Common myeloid progenitor, CD34-positive (primary cell): ENCODE data around the gene SH3GLB1.

Experiments used
- CTCF ChIA-PET: fragments of 350-600 bp; sonication (Branson Sonifier 250); formaldehyde crosslinking; loops from one replicate; lab custom pipeline; 2021; ENCODE audit warnings: antibody characterized with exemption; lab: Charles Lee
- POLR2A ChIA-PET: fragments of 350-600 bp; sonication (Branson Sonifier 250); formaldehyde crosslinking; loops from one replicate; lab custom pipeline; 2021; ENCODE audit warnings: antibody characterized with exemption; lab: Charles Lee
- DNase-seq, 3 donors: peaks; one replicate each; pipeline versions ENCODE4 v3.0.0 to v3.0.0-alpha.2; 2013
- H3K27ac ChIP-seq, 2 experiments: 1 replicate in 1 of 2; 2 replicates in 1 of 2; pipeline ENCODE4 v1.7.0; 2013; ENCODE audit warnings: inconsistent platforms in 2 of 2, low read length in 2 of 2, mild to moderate bottlenecking in 2 of 2, low read depth in 1 of 2, moderate library complexity in 1 of 2; ENCODE audit not compliant: severe bottlenecking in 2 of 2, insufficient read depth in 1 of 2, poor library complexity in 1 of 2
- H3K27me3 ChIP-seq, 5 experiments: replicated peaks in 2 of 5; 1 replicate in 3 of 5; 2 replicates in 2 of 5; pipeline versions ENCODE4 v1.6.1 to v1.7.0; 2013; ENCODE audit warnings: low read length in 4 of 5, mild to moderate bottlenecking in 2 of 5, moderate library complexity in 2 of 5, inconsistent platforms in 1 of 5; ENCODE audit not compliant: insufficient read depth in 5 of 5, control insufficient read depth in 4 of 5
- H3K36me3 ChIP-seq, 4 experiments: 1 replicate in 2 of 4; 2 replicates in 2 of 4; pipeline versions ENCODE4 v1.6.1 to v1.7.0; 2013; ENCODE audit warnings: low read length in 3 of 4, control low read depth in 1 of 4, mild to moderate bottlenecking in 1 of 4; ENCODE audit not compliant: control insufficient read depth in 4 of 4, insufficient read depth in 4 of 4
- H3K4me1 ChIP-seq, 4 experiments: 1 replicate in 3 of 4; 2 replicates in 1 of 4; pipeline versions ENCODE4 v1.6.1 to v1.7.1; 2013; ENCODE audit warnings: low read length in 3 of 4, mild to moderate bottlenecking in 3 of 4, control low read depth in 1 of 4, inconsistent platforms in 1 of 4, moderate library complexity in 1 of 4; ENCODE audit not compliant: control insufficient read depth in 4 of 4, insufficient read depth in 4 of 4; ENCODE audit errors: control extremely low read depth in 1 of 4
- H3K4me3 ChIP-seq, 7 experiments: 1 replicate in 4 of 7; 2 replicates in 3 of 7; pipeline versions ENCODE4 v1.5.1 to v1.7.0; 2013; ENCODE audit warnings: mild to moderate bottlenecking in 7 of 7, low read length in 6 of 7, moderate library complexity in 6 of 7, inconsistent platforms in 2 of 7, low read depth in 2 of 7, control low read depth in 1 of 7; ENCODE audit not compliant: insufficient read depth in 4 of 7, control insufficient read depth in 1 of 7; ENCODE audit errors: extremely low read depth in 1 of 7
- H3K9me3 ChIP-seq, 5 experiments: 1 replicate in 4 of 5; 2 replicates in 1 of 5; pipeline versions ENCODE4 v1.6.1 to v1.7.1; 2013; ENCODE audit warnings: low read length in 4 of 5, mild to moderate bottlenecking in 2 of 5, inconsistent platforms in 1 of 5, low read depth in 1 of 5, moderate library complexity in 1 of 5; ENCODE audit not compliant: control insufficient read depth in 4 of 5, insufficient read depth in 2 of 5; ENCODE audit errors: control extremely low read depth in 1 of 5
- WGBS: methylation state at CpG from one replicate; pipeline ENCODE4 v1.1.5; 2013; ENCODE audit not compliant: insufficient coverage; 5-methylcytosine and 5-hydroxymethylcytosine counted together

Gene SH3GLB1

GRCh38 chr1:86718786-86719185 lies 14.4 kb downstream of the SH3GLB1 start:
- ChIA-PET CTCF (interaction anchor here (1.3 to 13.1 kb wide), 3 partner anchors 11 to 21 kb away, joined by 3 to 123 read pairs (median 5); partner anchors contain the start of gene SH3GLB1), POLR2A (no interaction called here)
- WGBS, result no CpG with 5 or more reads among the region's 2 CpGs
- H3K27me3 ChIP-seq, result no peaks in the 10 kb centered on the region
- no peaks in the 10 kb centered on the region for H3K9me3 ChIP-seq
- DNase-seq, result no peak
- H3K4me1 ChIP-seq, result peaks cover 0 to 6% (median 3%) of the 10 kb centered on the region in 4 experiments
- H3K27ac ChIP-seq, result no peak overlapping the region
- H3K36me3 ChIP-seq, result peaks cover 12 to 43% (median 26%) of the 10 kb centered on the region in 4 experiments
- no peak overlapping the region for H3K4me3 ChIP-seq

- CTCF ChIA-PET, result interaction anchor here (1.6 kb wide), 1 partner anchor 8 kb away, joined by 6 read pairs; no protein-coding TSS in a partner anchor
- Histone ChIP-seq H3K27me3 (no peaks in the 10 kb centered on the region), H3K27ac (peak overlapping the region in 1 of 2 experiments; percentile 6), H3K36me3 (peaks cover 14 to 58% (median 32%) of the 10 kb centered on the region in 4 experiments), H3K9me3 (no peaks in the 10 kb centered on the region), H3K4me1 (peaks cover 0 to 2% (median under 1%) of the 10 kb centered on the region in 4 experiments), H3K4me3 (no peak overlapping the region)
- POLR2A ChIA-PET, result no interaction called here
- WGBS, result 100% methylated on average over 1 of the region's 1 CpG
- no peak for DNase-seq
Measured at GRCh38 chr1:86731416-86731815, 27.0 kb downstream of the SH3GLB1 start.

- Histone ChIP-seq H3K9me3 (no peaks in the 10 kb centered on the region), H3K27ac (peak overlapping the region in 1 of 2 experiments; percentile 43), H3K27me3 (no peaks in the 10 kb centered on the region), H3K4me1 (no peaks in the 10 kb centered on the region), H3K36me3 (peaks cover 17 to 67% (median 42%) of the 10 kb centered on the region in 4 experiments), H3K4me3 (no peak overlapping the region)
- ChIA-PET POLR2A (no interaction called here), CTCF (interaction anchor here (1.4 kb wide), 1 partner anchor 29 kb away, joined by 5 read pairs; the partner anchor contains the start of gene SH3GLB1)
- WGBS, result no CpG with 5 or more reads among the region's 2 CpGs
- DNase-seq, result no peak
Measured at GRCh38 chr1:86733340-86733739, 29.0 kb downstream of the SH3GLB1 start.

- 28% methylated on average over 3 of the region's 3 CpGs for WGBS
- peaks cover 3 to 13% (median 8%) of the 10 kb centered on the region in 4 experiments for H3K4me1 ChIP-seq
- ChIA-PET CTCF (interaction anchor here (0.6 to 1.5 kb wide), 8 partner anchors 9 to 252 kb away, joined by 3 to 9 read pairs (median 4); partner anchors contain the start of gene SH3GLB1), POLR2A (interaction anchor here (0.9 to 1.3 kb wide), 3 partner anchors 10 to 38 kb away, joined by 3 to 7 read pairs (median 3); partner anchors contain the start of gene SH3GLB1)
- peak overlapping the region in 3 of 7 experiments; percentile 13 to 51 (median 51) for H3K4me3 ChIP-seq
- no peaks in the 10 kb centered on the region for H3K9me3 ChIP-seq
- no peak overlapping the region for H3K27ac ChIP-seq
- H3K36me3 ChIP-seq, result peaks cover 27 to 66% (median 49%) of the 10 kb centered on the region in 4 experiments
- peak; percentile 21 to 79 (median 74) for DNase-seq
- H3K27me3 ChIP-seq, result no peaks in the 10 kb centered on the region
Measured at GRCh38 chr1:86739648-86740509, 35.5 kb downstream of the SH3GLB1 start.

GRCh38 chr1:86741947-86742572 lies 37.7 kb downstream of the SH3GLB1 start:
- Histone ChIP-seq H3K27me3 (no peaks in the 10 kb centered on the region), H3K4me3 (no peak overlapping the region), H3K4me1 (peaks cover 3 to 13% (median 8%) of the 10 kb centered on the region in 4 experiments), H3K27ac (no peak overlapping the region), H3K36me3 (peaks cover 19 to 54% (median 37%) of the 10 kb centered on the region in 4 experiments), H3K9me3 (no peaks in the 10 kb centered on the region)
- 67% methylated on average over 2 of the region's 6 CpGs for WGBS
- ChIA-PET CTCF (interaction anchor here (1.0 to 2.2 kb wide), 4 partner anchors 14 to 38 kb away, joined by 3 to 11 read pairs (median 4); partner anchors contain the start of gene SH3GLB1), POLR2A (no interaction called here)
- DNase-seq, result peak; percentile 58 to 73 (median 67)

GRCh38 chr1:86747304-86747703 lies 42.9 kb downstream of the SH3GLB1 start:
- no peak overlapping the region for H3K4me3 ChIP-seq
- no peak overlapping the region for H3K27ac ChIP-seq
- H3K9me3 ChIP-seq, result no peaks in the 10 kb centered on the region
- H3K36me3 ChIP-seq, result peaks cover 10 to 32% (median 23%) of the 10 kb centered on the region in 4 experiments
- ChIA-PET CTCF (interaction anchor here (1.4 kb wide), 1 partner anchor 43 kb away, joined by 3 read pairs; the partner anchor contains the start of gene SH3GLB1), POLR2A (no interaction called here)
- no peaks in the 10 kb centered on the region for H3K27me3 ChIP-seq
- H3K4me1 ChIP-seq, result no peaks in the 10 kb centered on the region
- no peak for DNase-seq
- no CpG with 5 or more reads among the region's 1 CpG for WGBS
